ENCODE measurements around the gene KITLG.

DNA sequence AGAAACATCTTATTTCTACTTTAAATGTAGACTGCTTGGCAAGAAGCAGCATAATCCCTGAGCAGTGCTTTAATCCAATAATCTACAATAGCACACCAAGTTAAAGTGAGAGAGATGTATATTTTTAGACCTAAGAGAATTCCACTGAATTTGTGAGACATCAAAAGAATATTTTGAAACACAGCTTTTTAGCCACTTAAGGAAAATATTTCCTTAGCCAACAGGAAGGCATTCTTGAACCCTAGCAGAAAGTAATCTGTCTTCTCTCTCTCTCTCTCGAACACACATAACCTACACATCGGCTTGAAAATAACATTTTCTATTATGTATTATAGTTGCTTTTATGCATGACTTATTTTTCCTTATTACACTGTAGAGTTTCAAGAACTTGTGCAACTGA, 34.0 kb downstream of the KITLG start:
- TF ChIP-seq POLR2A (IDR thresholded peaks at IDR 0.05; ENCODE audit: low read length) (no peak), ZC3H11A (IDR thresholded peaks at IDR 0.05) (no peak)
